Breast epithelium (tissue), 3 donors: ENCODE data around the gene AMT.
"Not testable (repeated sequence)": the region's sequence is repeated elsewhere in the genome, so short reads cannot be mapped to it uniquely, and the experiment has no call there.

Source experiments
- CTCF ChIP-seq, 3 donors: fragments of 450-650 bp; IDR thresholded peaks; one replicate each; pipeline ENCODE4 v1.5.1; 2016 to 2017; ENCODE audit warnings: antibody characterized with exemption in 3 of 3, mild to moderate bottlenecking in 3 of 3, moderate library complexity in 3 of 3
- POLR2A ChIP-seq: fragments of 450-650 bp; IDR thresholded peaks from one replicate; pipeline ENCODE4 v1.6.1; 2016; ENCODE audit warnings: antibody characterized with exemption, mild to moderate bottlenecking, moderate library complexity

DNA sequence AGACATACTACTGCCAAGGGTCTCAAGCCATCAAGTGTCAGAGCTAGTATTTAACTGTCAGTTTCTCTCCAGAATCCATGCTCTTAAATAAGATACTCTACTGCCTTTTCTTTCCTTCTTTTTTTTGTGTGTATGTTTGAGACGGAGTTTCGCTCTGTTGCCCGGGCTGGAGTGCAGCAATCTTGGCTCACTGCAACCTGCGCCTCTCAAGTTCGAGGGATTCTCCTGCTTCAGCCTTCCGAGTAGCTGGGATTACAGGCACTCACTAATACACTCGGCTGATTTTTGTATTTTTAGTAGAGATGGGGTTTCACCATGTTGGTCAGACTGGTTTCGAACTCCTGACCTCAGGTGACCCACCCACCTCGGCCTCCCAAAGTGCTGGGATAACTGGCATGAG lies 16.7 kb downstream of the AMT start:
- not testable (repeated sequence) for TF ChIP-seq CTCF (IDR thresholded peaks at IDR 0.05); POLR2A
